Fibroblast of lung (primary cell): ENCODE measurements around the gene SMG6. TPM values are rescaled to one million over a fixed set of nuclear protein-coding genes. Genes with fewer than 3 reads are reported as not detected.

Source experiments
- DNase-seq, 2 donors: peaks; one replicate each; pipeline versions ENCODE4 v3.0.0 to v3.0.0-alpha.2; 2010; ENCODE audit warnings: low read depth in 2 of 2
- H2AFZ ChIP-seq: 2 replicates; pipeline ENCODE4 v1.5.1; 2012; ENCODE audit warnings: low read length, control low read depth, inconsistent platforms
- H3K27ac ChIP-seq: 2 replicates; pipeline ENCODE4 v1.5.1; 2011; ENCODE audit warnings: low read length, control low read depth; ENCODE audit not compliant: insufficient read depth
- H3K27me3 ChIP-seq: 2 replicates; pipeline ENCODE4 v1.5.1; 2011; ENCODE audit warnings: mild to moderate bottlenecking, low read length; ENCODE audit not compliant: control insufficient read depth, insufficient read depth
- H3K36me3 ChIP-seq: 2 replicates; pipeline ENCODE4 v1.5.1; 2011; ENCODE audit warnings: low read length; ENCODE audit not compliant: control insufficient read depth, insufficient read depth
- H3K4me1 ChIP-seq: 2 replicates; pipeline ENCODE4 v1.5.1; 2011; ENCODE audit warnings: low read length; ENCODE audit not compliant: control insufficient read depth, insufficient read depth; ENCODE audit errors: extremely low read depth
- H3K4me2 ChIP-seq: 2 replicates; pipeline ENCODE4 v1.5.1; 2011; ENCODE audit warnings: low read length, control low read depth; ENCODE audit not compliant: insufficient read depth; ENCODE audit errors: extremely low read depth
- H3K4me3 ChIP-seq, 4 experiments: fragments of 200-600 bp in 1 of 4; sonication (generic) in 1 of 4; replicated peaks in 1 of 4; 2 replicates each; pipeline ENCODE4 v1.5.1; 2011 to 2016; ENCODE audit warnings: low read length in 4 of 4, low read depth in 3 of 4, mild to moderate bottlenecking in 3 of 4, control low read depth in 2 of 4, inconsistent platforms in 1 of 4, mixed read lengths in 1 of 4; ENCODE audit not compliant: insufficient read depth in 1 of 4; ENCODE audit errors: control extremely low read depth in 1 of 4
- H3K79me2 ChIP-seq: 2 replicates; pipeline ENCODE4 v1.5.1; 2012; ENCODE audit warnings: mild to moderate bottlenecking, low read length, inconsistent platforms; ENCODE audit not compliant: control insufficient read depth, insufficient read depth
- H3K9ac ChIP-seq: 2 replicates; pipeline ENCODE4 v1.5.1; 2011; ENCODE audit warnings: mild to moderate bottlenecking, low read length, control low read depth; ENCODE audit not compliant: insufficient read depth
- H3K9me3 ChIP-seq: 2 replicates; pipeline ENCODE4 v1.5.1; 2012; ENCODE audit warnings: low read depth, low read length; ENCODE audit not compliant: control insufficient read depth, insufficient read depth
- H4K20me1 ChIP-seq: 2 replicates; pipeline ENCODE4 v1.5.1; 2011; ENCODE audit warnings: low read length; ENCODE audit not compliant: control insufficient read depth, insufficient read depth; ENCODE audit errors: extremely low read depth
- EZH2 ChIP-seq: IDR thresholded peaks from 2 replicates; pipeline ENCODE4 v1.5.1; 2012; ENCODE audit warnings: low read length, control low read depth, mild to moderate bottlenecking; ENCODE audit errors: missing control alignments
- polyA plus RNA-seq, 2 donors: library from polyadenylated mRNA; depleted of rRNA in 1 of 2; stranded (reverse) in 1 of 2; unstranded in 1 of 2; fragments of >200 nt; gene quantifications; 2 replicates each; pipeline ENCODE4 v1.2.1, GENCODE V29; 2011 to 2012; ENCODE audit warnings: missing spikeins in 1 of 2
- total RNA-seq: library from RNA; depleted of rRNA; stranded (reverse); fragments of >200 nt; gene quantifications from 2 replicates; pipeline ENCODE4 v1.2.1, GENCODE V29; 2014
- TF ChIP-seq, protein P1 (sequence below), 2 donors: IDR thresholded peaks in 1 of 2; conservative IDR thresholded peaks in 1 of 2; 1 replicate in 1 of 2; 2 replicates in 1 of 2; pipeline ENCODE4 v1.5.1; 2011 to 2012; ENCODE audit warnings: low read length in 2 of 2, control low read depth in 1 of 2, inconsistent platforms in 1 of 2, low read depth in 1 of 2, mild to moderate bottlenecking in 1 of 2

SMG6 gene
- total and polyA plus RNA-seq, 2 donors (not counting 1 experiment from before 2014, with no cell fraction given): 14.7 to 29.9 TPM

DNA sequence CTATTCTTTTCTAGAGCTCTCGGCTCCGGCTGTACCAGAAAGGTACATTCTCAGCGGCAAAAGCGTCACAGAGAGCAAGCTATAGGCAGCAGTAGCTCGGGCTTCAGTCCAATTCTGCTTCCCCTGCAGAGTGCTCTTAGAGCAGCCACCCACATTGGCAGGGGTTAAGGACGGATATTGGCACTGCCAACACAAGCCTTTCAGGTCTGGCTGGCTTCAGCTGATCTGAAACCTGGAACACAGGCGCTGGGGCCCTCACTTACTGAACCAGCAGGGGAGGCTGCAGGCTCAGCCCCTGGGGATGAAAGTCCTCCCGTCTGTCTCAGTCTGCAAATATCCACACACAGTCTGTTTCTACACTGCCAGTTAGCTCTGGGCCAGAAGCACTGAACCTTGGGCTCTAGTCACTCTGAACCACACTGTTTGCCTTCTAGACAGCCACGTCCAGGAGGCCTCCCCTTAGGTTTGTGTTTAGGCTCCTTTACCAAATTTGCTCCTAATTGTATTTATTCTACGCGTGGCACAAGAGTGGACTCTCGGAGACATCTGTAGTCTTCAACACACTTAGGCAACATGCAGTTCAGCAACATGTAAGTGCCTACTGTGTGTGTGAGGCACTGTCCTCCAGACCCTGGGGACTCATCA, 208.6 kb downstream of the SMG6 start:
- no peaks in the 10 kb centered on the region for H3K9me3 ChIP-seq
- peaks cover 14% of the 10 kb centered on the region for H3K4me1 ChIP-seq
- no peak overlapping the region for H3K4me3 ChIP-seq
- no peaks in the 10 kb centered on the region for H4K20me1 ChIP-seq
- H3K27ac ChIP-seq: no peak overlapping the region
- peaks cover 2% of the 10 kb centered on the region for H3K79me2 ChIP-seq
- H3K27me3 ChIP-seq: no peaks in the 10 kb centered on the region
- TF ChIP-seq, protein P1, sequence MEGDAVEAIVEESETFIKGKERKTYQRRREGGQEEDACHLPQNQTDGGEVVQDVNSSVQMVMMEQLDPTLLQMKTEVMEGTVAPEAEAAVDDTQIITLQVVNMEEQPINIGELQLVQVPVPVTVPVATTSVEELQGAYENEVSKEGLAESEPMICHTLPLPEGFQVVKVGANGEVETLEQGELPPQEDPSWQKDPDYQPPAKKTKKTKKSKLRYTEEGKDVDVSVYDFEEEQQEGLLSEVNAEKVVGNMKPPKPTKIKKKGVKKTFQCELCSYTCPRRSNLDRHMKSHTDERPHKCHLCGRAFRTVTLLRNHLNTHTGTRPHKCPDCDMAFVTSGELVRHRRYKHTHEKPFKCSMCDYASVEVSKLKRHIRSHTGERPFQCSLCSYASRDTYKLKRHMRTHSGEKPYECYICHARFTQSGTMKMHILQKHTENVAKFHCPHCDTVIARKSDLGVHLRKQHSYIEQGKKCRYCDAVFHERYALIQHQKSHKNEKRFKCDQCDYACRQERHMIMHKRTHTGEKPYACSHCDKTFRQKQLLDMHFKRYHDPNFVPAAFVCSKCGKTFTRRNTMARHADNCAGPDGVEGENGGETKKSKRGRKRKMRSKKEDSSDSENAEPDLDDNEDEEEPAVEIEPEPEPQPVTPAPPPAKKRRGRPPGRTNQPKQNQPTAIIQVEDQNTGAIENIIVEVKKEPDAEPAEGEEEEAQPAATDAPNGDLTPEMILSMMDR (conservative IDR thresholded peaks at IDR 0.05 in 1 of 2, IDR thresholded peaks at IDR 0.05 in 1 of 2; ENCODE audit: low read depth in 1 of 2, low read length in 2 of 2): peak; percentile 80 to 87
- no peak for TF ChIP-seq EZH2
- peaks cover 3% of the 10 kb centered on the region for H3K36me3 ChIP-seq
- no peak overlapping the region for H2AFZ ChIP-seq
- DNase-seq: peak; percentile 79 to 80
- H3K4me2 ChIP-seq: no peak overlapping the region
- H3K9ac ChIP-seq: no peak overlapping the region

- Histone ChIP-seq H3K27me3 (no peaks in the 10 kb centered on the region), H3K9ac (no peak overlapping the region), H3K36me3 (peaks cover 3% of the 10 kb centered on the region), H3K79me2 (peaks cover 2% of the 10 kb centered on the region), H2AFZ (no peak overlapping the region), H4K20me1 (no peaks in the 10 kb centered on the region), H3K4me2 (no peak overlapping the region), H3K9me3 (no peaks in the 10 kb centered on the region), H3K27ac (no peak overlapping the region), H3K4me1 (peaks cover 23% of the 10 kb centered on the region), H3K4me3 (no peak overlapping the region)
- TF ChIP-seq EZH2: no peak
- TF ChIP-seq, protein P1 (conservative IDR thresholded peaks at IDR 0.05 in 1 of 2, IDR thresholded peaks at IDR 0.05 in 1 of 2; ENCODE audit: low read depth in 1 of 2, low read length in 2 of 2): no peak
- DNase-seq: no peak
Observed at GRCh38 chr17:2093349-2093748, 210.2 kb downstream of the SMG6 start.

DNA sequence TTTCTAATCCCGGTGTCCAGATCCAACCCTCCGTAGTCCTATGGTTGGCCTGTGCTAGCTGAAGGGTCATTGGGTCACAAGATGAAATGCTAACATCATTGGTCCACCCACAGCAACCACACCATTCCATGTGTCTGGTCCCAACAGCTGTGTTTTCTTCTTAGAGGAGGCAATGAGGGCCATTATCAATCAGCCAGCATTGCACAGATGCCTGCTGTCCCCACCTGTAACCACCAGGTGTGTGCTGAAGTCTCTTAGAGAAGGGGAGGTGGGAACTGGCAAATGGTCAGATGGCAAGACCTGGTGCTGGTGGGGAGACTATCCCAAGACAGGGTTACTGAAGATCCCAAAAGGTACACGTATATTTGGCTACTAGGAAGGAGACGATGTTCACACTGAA, 211.3 kb downstream of the SMG6 start:
- Histone ChIP-seq H2AFZ (no peak overlapping the region), H4K20me1 (no peaks in the 10 kb centered on the region), H3K36me3 (peaks cover 3% of the 10 kb centered on the region), H3K4me3 (no peak overlapping the region), H3K9me3 (no peaks in the 10 kb centered on the region), H3K79me2 (peaks cover 2% of the 10 kb centered on the region), H3K27ac (no peak overlapping the region), H3K27me3 (no peaks in the 10 kb centered on the region), H3K4me1 (peaks cover 34% of the 10 kb centered on the region), H3K4me2 (no peak overlapping the region), H3K9ac (no peak overlapping the region)
- no peak for DNase-seq
- TF ChIP-seq, protein P1 (conservative IDR thresholded peaks at IDR 0.05 in 1 of 2, IDR thresholded peaks at IDR 0.05 in 1 of 2; ENCODE audit: low read depth in 1 of 2, low read length in 2 of 2): no peak
- no peak for TF ChIP-seq EZH2
